ENCODE measurements around the gene LAMB1.
A peak's percentile ranks its signal among the peaks of the same experiment; 100 is the strongest.
"Not testable (repeated sequence)": the region's sequence is repeated elsewhere in the genome, so short reads cannot be mapped to it uniquely, and the experiment has no call there.

The LAMB1 gene

DNA sequence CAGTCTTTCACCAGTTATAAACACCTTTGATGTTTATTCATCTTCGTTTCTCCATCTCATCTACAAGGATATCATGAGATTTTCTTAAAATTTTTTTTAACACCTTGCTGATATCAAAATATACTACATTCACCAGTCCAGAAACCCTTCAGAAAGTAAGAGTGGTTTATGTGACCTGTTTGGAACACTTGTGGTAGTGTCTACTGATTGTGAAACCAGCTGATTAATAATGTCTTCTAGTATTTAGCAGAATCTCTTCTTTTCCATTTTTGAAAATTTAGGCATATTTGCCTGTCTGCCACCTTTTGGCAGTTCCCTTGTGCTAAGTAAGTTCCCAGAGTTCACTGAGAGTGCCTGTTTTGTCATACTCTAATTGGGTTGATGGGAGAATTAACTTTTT lies 93.5 kb downstream of the LAMB1 start:
- no peak for DNase-seq

DNA sequence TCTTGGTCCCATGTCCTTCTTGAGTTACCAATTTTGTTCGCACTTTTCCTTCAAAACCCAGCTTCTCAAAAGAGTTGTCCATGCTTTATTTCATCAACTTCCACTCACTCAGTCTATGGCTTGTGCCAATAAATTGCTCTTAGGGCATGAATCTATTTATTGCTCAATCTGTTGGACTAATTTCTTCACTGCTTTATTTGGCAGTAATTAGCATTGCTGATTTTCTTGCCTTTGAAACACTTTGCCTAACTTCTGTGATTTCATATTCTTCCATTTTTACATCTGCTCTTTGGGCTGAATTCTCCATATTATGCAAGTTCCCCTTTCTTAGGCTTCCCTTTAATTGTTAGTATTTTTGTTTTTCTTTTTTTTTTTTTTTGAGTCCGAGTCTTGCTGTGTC lies 95.2 kb downstream of the LAMB1 start:
- DNase-seq: no peak

DNA sequence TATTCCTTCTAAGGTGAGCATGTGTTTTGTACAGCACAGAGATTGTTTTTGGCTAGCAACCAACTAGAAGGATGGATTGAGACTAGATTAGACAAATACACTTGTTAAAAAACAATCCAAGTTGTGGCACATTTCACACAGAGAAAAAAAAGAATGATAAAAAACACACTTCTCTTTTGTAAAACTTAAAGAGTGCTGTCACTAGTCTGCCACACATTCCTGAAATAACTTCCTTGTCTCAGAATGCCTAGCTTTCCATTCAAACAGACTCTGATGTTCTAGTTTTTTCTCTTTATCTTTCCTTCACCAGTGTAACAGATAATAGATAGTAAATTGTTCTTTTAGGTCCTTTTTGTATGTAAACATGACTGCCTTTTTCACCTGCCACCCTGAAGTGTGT lies 100.6 kb downstream of the LAMB1 start:
- DNase-seq: no peak

DNA sequence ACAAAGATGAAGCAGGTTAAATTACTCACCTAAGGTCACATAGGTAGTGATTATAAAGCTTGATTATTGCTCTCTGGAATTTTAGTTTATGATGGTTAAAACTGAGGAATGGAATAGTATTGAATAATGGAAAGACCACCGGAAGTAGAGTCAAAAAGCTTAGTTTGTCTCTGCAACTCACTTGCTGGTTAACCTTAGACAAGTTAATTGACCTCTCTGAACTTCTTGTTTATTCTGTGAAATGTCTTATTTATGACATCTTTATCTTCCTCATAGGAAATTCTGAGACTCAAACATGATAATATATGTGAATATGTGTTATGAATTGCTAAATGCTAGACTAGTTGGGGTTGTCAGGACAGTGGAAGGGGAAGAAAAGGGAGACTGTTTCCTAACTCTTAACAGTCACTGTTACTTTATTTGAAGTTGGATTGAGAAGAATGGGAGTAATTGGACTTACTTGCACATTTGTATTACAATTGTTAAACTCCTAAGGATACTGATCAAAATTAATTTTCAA lies 102.4 kb downstream of the LAMB1 start:
- DNase-seq: no peak

DNA sequence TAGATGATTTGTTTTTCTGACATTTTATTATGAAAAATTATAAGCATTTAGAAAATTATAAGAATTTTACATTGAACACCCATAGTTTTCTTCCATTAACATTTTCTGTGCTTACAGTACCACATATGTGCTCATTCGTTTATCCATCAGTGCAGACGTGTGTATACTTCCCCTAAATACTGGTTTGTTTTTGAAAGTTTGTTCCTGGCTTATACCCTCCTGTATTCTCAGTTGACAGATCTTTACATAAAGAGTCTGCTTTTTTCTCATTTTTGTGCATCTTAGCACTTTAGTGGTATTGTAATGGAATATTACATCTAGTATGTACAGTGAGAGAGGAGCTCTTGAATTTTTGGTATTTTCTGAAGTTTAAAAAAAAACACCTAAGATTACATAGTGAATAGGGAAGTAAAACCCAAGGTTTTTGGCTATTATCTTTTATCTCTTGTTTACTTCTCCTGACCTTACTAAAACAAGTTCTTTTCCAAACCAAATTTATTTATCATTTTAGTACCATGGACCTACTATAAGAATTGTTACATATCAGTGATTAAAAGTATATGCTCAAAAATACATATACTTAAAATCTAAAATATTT lies 103.9 kb downstream of the LAMB1 start:
- DNase-seq: no peak

DNA sequence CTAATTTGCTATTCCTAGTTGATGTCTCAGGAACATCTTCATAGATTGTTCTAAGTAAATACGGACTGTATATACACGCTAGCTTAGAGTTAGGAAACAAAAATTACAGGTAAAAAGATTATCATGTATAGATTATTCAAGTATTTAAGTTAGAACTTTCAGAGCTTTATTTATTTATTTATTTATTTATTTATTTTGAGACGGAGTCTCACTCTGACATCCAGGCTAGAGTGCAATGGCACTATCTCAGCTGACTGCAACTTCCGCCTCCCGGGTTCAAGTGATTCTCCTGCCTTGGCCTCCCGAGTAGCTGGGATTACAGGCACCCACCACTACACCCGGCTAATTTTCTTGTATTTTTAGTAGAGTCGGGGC lies 110.6 kb downstream of the LAMB1 start:
- DNase-seq: not testable (repeated sequence)

DNA sequence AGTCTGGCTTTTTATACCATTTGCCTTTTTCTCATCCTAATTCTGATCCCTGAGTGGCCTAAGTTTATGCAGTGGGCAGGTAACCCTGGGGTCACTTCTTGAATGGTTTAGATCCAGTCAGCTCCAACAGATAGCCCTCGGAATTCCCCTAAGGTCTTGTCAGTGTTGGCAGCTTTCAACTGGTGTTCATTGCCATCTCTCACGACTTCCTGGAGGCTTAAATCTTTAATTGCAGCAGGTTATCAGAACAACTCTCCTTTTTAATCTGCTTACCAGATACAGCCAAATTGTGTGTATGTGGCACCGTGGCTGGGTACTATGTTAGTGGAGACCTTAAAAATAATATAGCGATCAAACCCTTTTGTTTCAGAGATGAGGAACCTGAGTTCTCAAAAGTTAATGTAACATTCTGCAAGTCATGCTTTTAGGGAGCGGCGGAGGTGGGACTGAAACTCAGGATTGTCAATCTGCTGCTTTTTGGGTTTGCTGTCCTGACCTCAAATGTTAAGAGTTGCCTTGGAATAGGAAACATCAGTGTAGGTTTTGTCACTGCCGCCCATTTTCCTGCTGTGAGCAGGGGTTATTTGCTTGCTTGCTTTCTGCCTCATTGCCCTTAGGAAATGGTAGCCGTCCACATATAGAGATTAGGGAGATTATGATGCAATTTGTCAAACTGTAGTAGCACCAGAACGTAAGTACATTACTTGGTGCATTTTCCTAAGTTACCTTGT lies 111.2 kb downstream of the LAMB1 start:
- DNase-seq: no peak

DNA sequence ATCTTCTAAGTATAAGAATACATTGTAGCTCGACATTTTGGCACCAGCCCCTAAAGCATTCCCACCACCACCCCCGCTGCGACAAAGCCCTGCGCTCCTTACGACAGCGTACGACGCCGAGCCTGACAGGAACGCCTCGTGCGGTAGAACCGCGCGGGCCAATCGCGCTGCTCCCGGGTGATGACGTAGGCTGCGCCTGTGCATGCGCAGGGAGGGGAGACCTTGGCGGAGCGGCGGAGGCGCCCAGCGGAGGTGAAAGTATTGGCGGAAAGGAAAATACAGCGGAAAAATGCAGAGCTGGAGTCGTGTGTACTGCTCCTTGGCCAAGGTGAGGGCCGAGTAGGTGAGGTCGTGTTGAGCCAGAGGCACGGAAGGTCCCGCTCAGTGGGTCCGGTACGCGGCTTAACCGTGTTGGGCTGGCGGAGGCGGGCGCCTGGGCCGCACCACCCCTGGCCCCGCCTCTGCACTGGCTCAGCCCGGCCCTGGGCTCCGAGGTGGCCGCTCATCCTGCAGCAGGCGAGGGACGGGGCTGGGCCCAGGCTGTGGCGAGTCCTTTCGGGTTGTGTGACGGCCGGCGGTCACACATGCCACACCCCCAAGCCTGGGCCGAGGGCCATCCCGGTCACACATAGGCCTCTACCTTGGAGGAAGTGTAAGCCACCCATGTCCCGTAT lies 111.9 kb downstream of the LAMB1 start, which contains the start of gene DLD:
DLD (plus strand) TSS at position 222 of the 674 bp plus-strand sequence; CDS start at position 290, 68 bp downstream.
- peak; percentile 84 for DNase-seq

DNA sequence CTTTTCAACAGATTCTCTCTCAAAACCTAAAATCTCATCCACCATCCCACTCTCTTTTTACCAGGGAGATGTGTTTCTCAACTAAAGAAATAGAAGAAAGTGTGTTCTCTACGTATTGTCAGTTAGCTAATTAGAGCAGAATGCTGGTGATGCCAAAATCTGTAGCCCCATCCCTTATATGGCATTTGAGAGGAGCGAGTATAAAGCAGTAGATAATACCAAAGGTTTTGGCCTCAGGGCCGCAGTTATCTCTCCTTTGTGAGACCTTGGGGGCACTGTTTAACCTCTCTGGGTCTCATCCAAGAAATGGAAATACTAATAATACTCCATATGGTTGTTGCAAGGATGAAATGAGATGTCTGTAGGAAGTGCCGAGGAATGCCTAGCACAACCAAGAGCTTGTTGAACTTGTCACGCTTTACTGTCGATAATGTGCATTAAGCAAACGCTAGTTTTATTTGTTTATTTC lies 112.4 kb downstream of the LAMB1 start:
- no peak for DNase-seq

DNA sequence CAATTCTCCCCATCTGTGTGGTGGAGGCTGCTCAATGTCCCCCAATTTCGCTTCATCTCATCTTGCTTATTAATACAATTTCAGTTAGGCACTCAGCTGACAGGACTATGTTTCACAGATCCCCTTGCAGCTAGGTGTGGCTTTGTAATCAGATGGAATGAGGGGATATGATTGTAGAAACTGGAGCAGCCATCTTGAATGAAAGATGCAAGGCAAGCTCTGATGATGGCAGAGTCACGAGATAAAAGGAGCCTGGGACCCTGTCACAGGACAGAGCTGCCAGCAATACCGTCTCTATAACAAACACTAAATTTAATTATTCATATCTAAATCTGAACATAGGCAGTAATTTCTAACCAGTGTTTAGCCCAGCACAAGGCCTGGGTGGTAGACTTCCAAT lies 113.0 kb downstream of the LAMB1 start:
- DNase-seq: no peak

DNA sequence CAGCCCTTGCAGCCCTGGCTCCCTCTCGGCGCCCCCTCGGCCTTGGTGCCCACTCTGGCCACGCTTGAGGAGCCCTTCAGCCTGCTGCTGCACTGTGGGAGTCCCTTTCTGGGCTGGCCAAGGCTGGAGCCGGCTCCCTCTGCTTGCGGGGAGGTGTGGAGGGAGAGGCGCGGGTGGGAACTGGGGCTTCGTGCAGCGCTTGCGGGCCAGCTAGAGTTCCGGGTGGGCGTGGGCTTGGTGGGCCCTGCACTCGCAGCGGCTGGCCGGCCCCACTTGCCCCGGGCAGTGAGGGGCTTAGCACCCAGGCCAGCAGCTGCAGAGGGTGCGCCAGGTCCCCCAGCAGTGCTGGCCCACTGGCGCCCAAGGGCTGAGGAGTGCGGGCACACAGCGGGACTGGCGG lies 115.1 kb downstream of the LAMB1 start:
- not testable (repeated sequence) for DNase-seq

DNA sequence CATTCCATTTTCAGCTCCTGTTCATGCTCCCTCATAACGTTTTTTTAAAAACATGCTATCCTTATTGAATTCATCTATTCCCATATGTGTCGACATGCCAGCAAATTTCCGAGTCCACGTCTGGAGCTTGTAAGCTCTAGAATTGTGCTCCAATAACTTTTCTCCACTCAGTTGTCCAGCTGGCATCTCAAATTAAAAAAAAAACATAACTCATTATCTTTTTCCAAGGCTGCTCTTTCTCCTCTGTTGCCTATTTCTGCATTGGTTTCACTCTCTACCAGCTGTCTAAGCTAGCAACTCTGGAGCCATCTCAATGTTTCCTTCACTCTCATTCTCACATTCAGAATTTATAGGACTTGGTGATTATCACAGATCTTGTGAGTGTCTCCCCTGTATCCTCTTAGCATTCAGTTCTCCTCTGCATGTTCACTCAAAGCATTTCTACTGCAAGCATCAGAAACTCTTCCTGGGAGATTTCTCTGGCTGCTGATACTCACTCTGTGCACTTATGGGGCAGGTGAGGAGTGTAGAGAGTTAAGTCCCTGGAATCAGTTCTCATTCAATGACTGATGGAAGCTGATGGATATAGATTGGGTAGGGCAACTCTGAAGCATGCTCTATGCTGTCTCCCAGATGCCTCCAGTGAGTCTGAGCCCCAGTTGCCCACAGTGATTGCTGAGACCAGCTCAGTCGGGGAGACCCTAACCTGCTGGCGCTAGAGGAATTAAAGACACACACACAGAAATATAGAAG lies 118.7 kb downstream of the LAMB1 start:
- no peak for DNase-seq

DNA sequence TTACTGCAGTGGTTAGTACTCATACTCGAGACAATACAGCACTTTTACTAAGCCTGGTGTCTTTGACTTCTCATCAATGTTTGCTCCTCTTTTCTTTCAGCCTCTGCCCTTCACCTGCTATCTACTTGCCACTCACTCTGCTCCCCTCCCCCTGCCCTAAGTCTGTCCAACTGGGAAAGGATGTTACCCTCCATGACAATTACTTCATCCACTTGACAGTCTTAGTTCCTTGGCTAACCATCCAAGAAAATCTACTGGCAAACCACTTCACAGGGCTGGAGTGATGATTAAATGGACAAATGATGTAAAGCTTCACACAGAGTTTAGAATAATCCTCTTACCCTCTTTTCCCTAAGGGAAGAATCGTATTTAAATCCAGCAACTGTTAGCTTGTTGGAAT lies 120.2 kb downstream of the LAMB1 start:
- DNase-seq: no peak

DNA sequence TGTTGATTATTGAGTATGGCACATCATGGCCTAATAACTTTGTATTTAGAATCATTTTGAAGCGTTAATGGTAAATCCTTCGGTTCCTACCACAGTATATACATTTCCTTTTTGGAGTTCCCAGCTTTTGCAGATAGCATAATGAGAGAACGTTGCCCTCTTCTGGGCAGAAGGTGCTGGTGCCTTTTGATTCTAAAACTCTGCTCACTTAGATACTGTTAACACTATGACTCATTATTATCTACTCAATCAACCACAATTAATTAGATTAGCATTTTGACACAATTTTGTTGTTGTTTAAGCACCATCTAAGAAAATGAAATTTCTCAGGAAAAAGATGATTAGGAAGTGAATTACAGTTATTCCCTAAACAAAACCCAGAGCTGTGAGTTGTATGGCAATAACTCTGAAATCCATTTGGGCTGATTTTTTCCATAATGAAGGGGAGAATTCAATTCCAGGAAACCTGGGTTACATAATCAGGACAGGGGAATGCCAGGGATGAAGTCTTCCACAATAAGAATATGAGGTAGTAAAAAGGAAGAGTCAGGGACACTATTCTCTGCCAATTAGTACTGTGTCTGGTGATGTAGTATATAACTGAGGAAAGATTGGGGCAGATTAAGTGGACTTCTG lies 123.4 kb downstream of the LAMB1 start:
- peak; percentile 51 for DNase-seq

DNA sequence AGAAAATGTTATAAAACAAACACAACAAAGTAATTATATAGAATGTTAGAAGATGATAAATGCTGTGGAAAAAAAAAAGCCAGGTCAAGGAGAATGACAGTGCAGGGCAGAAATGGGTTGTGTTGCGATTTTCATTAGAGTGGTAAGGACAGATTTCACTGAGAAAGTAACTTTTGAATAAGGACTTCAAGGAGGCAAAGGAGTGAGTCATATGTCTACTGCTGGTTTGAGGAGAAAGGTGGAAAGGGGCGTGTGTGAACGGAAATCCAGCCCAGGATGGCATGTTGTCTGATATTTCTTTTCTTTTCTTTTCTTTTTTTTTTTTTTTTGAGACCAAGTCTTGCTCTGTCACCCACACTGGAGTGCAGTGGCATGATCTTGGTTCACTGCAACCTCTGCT lies 124.3 kb downstream of the LAMB1 start:
- DNase-seq: no peak

DNA sequence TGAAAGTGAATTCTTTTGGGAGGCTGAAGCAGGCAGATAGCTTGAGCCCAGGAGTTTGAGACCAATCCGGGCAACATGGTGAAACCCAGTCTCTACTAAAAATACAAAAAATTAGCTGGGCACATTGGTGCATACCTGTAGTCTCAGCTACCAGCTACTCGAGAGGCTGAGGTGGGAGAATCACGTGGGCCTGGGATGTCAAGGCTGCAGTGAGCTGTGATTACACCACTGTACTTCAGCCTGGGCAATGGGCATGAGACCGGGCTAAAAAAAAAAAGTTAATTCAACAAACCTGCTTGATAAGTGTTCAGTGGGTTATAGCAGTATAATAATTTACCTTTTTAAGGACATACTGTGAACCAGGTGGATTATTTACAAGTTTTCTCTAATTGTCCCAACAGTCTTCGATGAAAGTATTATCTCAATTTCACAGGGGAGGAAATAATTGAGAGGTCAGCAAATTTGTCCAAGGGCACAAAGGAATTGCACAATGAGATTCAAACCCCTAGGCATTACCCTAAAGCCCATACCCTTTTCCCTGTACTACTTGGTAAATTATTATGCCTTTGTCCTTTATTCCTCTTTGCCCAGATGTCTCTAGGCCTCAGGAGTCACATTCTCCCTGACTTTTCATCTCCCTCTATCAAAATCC lies 125.1 kb downstream of the LAMB1 start:
- DNase-seq: no peak

DNA sequence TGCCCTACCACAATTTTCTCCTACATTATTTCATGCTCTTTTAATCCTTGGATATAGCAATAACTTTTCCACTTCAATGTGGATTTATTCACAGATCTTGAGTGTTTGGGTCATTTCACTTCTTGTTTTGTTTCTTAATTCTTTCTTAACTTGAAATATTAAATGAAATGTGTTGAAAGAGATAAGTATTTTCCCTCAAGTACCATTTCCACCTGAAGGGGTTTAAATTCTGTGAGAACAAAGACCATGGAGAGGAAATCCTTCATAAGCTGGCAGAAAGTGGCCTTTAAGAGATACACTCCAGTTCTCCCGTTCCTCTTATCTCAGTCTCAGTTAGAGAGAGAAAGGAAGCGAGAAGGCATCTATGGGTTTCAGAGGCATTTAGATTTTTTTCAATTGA lies 126.0 kb downstream of the LAMB1 start:
- DNase-seq: no peak

DNA sequence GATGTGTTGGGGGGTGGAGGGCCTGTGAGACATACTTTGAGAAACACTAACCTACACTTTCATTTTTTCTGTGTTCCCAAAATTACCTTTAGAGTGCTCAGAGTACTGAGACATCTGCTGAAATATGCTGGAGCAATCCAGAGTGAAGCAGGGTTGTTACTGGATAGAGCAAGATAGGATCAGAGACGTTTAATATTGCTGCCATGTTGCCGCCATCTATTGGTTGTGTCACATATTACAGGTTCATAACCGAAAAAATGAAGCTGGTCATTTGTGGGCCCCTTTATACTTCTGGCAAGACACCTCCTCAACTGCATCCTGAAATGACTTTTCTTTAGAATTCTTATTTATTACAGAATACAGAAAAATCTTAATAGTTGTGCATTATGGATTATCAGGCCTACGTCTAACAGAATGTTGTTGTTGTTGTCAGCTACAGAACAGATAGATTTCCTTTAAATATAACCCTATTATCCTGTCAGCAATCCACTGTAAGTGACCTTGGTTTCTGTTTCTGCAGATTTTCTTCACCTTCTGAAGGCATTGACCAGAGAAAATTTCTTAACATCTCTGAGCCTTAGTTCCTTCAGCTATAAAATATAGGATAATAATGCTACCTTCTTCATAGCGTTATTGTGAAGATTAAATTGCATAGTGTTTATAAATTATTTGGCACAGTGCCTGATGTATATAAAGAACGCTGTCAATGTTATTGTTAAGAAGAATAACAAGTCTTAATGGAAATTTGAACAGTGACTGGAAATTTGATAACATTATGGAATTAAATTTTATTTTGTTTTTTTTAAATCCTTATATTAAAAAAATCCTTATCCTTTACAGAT lies 128.1 kb downstream of the LAMB1 start:
- peak; percentile 43 for DNase-seq

DNA sequence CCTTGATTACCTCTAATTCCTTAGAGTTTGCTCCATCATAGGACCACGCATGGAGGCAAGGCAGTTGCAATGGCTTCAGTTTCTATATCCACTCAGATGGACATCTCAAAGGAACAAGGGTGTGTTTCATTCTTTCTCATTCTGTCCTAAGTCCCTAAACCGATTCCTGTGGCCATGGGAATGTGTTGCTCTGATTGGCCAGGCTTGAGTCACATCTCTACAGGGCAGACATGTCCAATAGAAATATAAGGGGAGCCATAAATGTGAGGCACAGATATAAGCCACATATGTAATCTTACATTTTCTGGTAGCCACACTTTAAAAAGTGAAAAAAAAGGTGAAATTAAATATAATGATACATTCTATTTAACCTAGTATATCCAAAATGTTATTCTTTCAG lies 128.8 kb downstream of the LAMB1 start:
- no peak for DNase-seq

All from NCI-H2081 treated with DMSO at 0.1 percent for 48 hours (cell line).